Sigmoid colon (tissue), 7 donors: ENCODE data around the gene MORC2. TPM values are rescaled to one million over a fixed set of nuclear protein-coding genes. Genes with fewer than 3 reads are reported as not detected.
A peak's percentile ranks its signal among the peaks of the same experiment; 100 is the strongest.

Experiments
- DNase-seq: peaks from one replicate; pipeline ENCODE4 v3.0.0-alpha.2; 2019
- H3K27ac ChIP-seq, 4 donors: fragments of 200-600 bp; sonication (generic); one replicate each; pipeline ENCODE4 v1.5.1; 2016 to 2019; ENCODE audit warnings: mild to moderate bottlenecking in 1 of 4
- H3K27me3 ChIP-seq, 3 donors: fragments of 200-600 bp; sonication (generic); one replicate each; pipeline ENCODE4 v1.5.1; 2019; ENCODE audit warnings: mild to moderate bottlenecking in 1 of 3
- H3K36me3 ChIP-seq, 4 donors: fragments of 200-600 bp; sonication (generic); one replicate each; pipeline ENCODE4 v1.5.1; 2016 to 2019
- H3K4me1 ChIP-seq, 4 donors: fragments of 200-600 bp; sonication (generic); one replicate each; pipeline ENCODE4 v1.5.1; 2017 to 2019
- H3K4me3 ChIP-seq, 4 donors: fragments of 200-600 bp; sonication (generic); one replicate each; pipeline ENCODE4 v1.5.1; 2017 to 2019; ENCODE audit warnings: mild to moderate bottlenecking in 2 of 4, moderate library complexity in 1 of 4
- H3K9me3 ChIP-seq, 4 donors: fragments of 200-600 bp in 3 of 4; sonication (generic) in 3 of 4; one replicate each; pipeline versions ENCODE4 v1.5.1 to v1.6.1; 2013 to 2019
- EP300 ChIP-seq, 4 donors: sonication (generic); formaldehyde crosslinking; IDR thresholded peaks; one replicate each; pipeline ENCODE4 v1.6.1; 2017; ENCODE audit warnings: antibody characterized with exemption in 4 of 4
- POLR2A ChIP-seq, 2 donors: fragments of 450-650 bp; IDR thresholded peaks; one replicate each; pipeline ENCODE4 v1.6.1; 2016; ENCODE audit warnings: antibody characterized with exemption in 2 of 2, mild to moderate bottlenecking in 2 of 2, moderate library complexity in 2 of 2
- POLR2AphosphoS5 ChIP-seq, 4 donors: sonication (generic); formaldehyde crosslinking; IDR thresholded peaks; one replicate each; pipeline ENCODE4 v1.6.1; 2017; ENCODE audit warnings: antibody characterized with exemption in 4 of 4
- WGBS, 2 donors: extraction: QIAGEN DNeasy Blood & Tissue Kit; methylation state at CpG; one replicate each; pipeline ENCODE4 v1.1.7; 2013; 5-methylcytosine and 5-hydroxymethylcytosine counted together
- intact Hi-C: fragments of 100-400 bp; cut with DNase I; formaldehyde crosslinking; loops from one replicate; pipeline ENCODE4 v1.15.1; 2023
- polyA plus RNA-seq, 3 donors: library from polyadenylated mRNA; stranded (reverse); fragments of 200-250 nt; gene quantifications; one replicate each; pipeline ENCODE4 v1.2.3, GENCODE V29; 2013
- total RNA-seq, 4 donors: library from RNA; depleted of rRNA; stranded (reverse); fragments of >200 nt; gene quantifications; one replicate each; pipeline ENCODE4 v1.1.0, GENCODE V29; 2016
- TF ChIP-seq, protein P1 (sequence below), 4 experiments: fragments of 450-650 bp in 3 of 4; fragments of 200-600 bp in 1 of 4; IDR thresholded peaks; one replicate each; pipeline ENCODE4 v1.5.1; 2016 to 2019; ENCODE audit warnings: antibody characterized with exemption in 4 of 4, mild to moderate bottlenecking in 3 of 4, moderate library complexity in 2 of 4
- donor health status: healthy with polysubstance abuse.
- donor health status: Bipolar disorder and iron deficiency.
- donor health status: healthy.

The MORC2 gene
- total and polyA plus RNA-seq, 7 donors: 4.6 to 42.1 (median 15.0) TPM

DNA sequence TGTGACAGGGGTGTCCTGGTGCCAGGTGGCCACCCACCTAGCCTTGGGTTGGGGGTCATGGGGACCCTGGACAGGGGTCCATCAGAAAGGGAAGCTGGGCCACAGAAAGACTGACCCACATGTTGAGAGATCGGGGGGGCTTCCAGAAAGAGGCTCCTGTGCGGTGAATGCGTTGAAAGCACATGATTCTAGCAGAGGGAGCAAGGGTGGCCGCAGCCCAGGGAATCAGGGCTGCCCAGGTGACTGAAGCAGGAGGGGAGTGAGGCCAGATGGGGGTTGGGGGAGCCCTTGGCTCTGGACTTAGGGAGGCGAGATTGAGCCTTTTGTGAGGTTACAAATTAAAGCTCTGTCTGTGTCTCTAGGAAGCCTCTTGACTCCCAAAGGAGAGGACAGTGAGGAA lies 80.7 kb downstream of the MORC2 start:
- Histone ChIP-seq H3K4me3 (no peak overlapping the region), H3K4me1 (no peaks in the 10 kb centered on the region), H3K9me3 (no peaks in the 10 kb centered on the region), H3K36me3 (peaks cover 0 to 8% (median 0%) of the 10 kb centered on the region in 4 donors), H3K27me3 (no peaks in the 10 kb centered on the region), H3K27ac (no peak overlapping the region)
- TF ChIP-seq POLR2A (IDR thresholded peaks at IDR 0.05) (no peak), POLR2AphosphoS5 (IDR thresholded peaks at IDR 0.05) (no peak), EP300 (IDR thresholded peaks at IDR 0.05) (no peak)
- TF ChIP-seq, protein P1, sequence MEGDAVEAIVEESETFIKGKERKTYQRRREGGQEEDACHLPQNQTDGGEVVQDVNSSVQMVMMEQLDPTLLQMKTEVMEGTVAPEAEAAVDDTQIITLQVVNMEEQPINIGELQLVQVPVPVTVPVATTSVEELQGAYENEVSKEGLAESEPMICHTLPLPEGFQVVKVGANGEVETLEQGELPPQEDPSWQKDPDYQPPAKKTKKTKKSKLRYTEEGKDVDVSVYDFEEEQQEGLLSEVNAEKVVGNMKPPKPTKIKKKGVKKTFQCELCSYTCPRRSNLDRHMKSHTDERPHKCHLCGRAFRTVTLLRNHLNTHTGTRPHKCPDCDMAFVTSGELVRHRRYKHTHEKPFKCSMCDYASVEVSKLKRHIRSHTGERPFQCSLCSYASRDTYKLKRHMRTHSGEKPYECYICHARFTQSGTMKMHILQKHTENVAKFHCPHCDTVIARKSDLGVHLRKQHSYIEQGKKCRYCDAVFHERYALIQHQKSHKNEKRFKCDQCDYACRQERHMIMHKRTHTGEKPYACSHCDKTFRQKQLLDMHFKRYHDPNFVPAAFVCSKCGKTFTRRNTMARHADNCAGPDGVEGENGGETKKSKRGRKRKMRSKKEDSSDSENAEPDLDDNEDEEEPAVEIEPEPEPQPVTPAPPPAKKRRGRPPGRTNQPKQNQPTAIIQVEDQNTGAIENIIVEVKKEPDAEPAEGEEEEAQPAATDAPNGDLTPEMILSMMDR (IDR thresholded peaks at IDR 0.05): no peak
- 88 to 97% methylated on average over 5 of the region's 5 CpGs for WGBS, 2 donors
- intact Hi-C loops: no loop called here
- DNase-seq: no peak

DNA sequence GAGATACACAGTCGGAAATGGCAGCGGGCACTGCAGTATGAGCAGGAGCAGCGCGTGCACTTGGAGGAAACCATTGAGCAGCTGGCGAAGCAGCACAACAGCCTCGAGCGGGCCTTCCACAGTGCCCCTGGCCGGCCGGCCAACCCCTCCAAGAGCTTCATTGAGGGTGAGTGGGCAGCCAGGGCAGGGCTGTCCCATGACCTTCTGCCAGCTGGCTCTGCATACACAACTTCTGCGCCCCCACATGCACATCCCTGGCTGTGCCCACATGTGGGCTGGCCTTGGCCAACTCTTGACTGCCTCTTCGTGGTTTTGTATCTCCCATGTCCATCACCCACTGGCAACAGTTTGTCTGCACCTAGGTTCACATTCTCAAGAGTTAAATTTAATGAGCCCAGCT lies 81.1 kb downstream of the MORC2 start:
- Histone ChIP-seq H3K36me3 (peaks cover 0 to 8% (median 0%) of the 10 kb centered on the region in 4 donors), H3K4me1 (no peaks in the 10 kb centered on the region), H3K27me3 (no peaks in the 10 kb centered on the region), H3K4me3 (no peak overlapping the region), H3K9me3 (no peaks in the 10 kb centered on the region), H3K27ac (no peak overlapping the region)
- WGBS, 2 donors: 94 to 96% methylated on average over 11 of the region's 11 CpGs
- TF ChIP-seq POLR2AphosphoS5 (IDR thresholded peaks at IDR 0.05): no peak
- no peak for TF ChIP-seq EP300 (IDR thresholded peaks at IDR 0.05)
- TF ChIP-seq, protein P1 (IDR thresholded peaks at IDR 0.05): no peak
- TF ChIP-seq POLR2A (IDR thresholded peaks at IDR 0.05): no peak
- DNase-seq: peak; percentile 51
- intact Hi-C loops: no loop called here

DNA sequence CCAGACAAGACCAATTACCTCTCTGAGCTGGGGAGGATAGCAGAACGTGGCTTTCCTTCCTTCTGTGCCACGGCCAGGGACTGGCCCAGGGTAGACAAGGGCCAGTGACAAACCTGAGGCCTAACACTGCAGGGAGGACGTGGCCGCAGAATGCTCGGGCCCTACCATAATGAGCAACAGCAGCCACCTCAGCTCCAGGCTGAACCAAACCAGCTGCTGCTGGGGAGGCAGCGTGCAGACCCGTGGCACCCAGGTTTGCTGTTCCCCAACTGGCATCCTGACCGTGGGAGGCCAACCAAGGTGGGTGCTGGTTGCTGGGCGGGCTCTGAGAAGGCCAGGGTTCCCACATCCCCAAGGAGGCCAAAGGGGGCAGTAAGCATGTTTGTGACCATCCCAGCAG lies 83.0 kb downstream of the MORC2 start:
- Histone ChIP-seq H3K36me3 (peaks cover 0 to 8% (median 0%) of the 10 kb centered on the region in 4 donors), H3K4me3 (no peak overlapping the region), H3K27ac (no peak overlapping the region), H3K9me3 (no peaks in the 10 kb centered on the region), H3K4me1 (no peaks in the 10 kb centered on the region), H3K27me3 (no peaks in the 10 kb centered on the region)
- WGBS, 2 donors: 93 to 95% methylated on average over 9 of the region's 9 CpGs
- DNase-seq: peak; percentile 41
- intact Hi-C loops: no loop called here
- TF ChIP-seq EP300 (IDR thresholded peaks at IDR 0.05) (no peak), POLR2A (IDR thresholded peaks at IDR 0.05) (no peak), POLR2AphosphoS5 (IDR thresholded peaks at IDR 0.05) (no peak)
- TF ChIP-seq, protein P1 (IDR thresholded peaks at IDR 0.05): no peak

DNA sequence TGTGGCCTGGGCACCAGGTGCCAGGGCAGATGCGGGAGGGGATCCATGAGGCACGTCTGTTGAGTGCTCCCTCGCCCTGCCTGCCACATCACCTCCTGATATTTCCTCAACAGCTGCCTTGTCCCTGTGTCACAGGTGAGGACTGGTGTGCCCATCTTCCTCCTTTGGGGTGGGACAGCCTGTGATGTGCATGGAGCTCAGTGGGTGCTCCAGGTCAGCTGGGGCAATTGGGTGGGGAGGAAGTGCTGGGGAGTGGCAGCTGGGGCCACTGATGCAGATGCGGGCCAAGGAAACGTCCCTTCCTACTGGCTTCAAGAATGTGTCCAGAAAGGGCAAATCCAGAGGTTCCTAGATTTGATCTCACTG lies 83.6 kb downstream of the MORC2 start:
- WGBS, 2 donors: 82 to 86% methylated on average over 5 of the region's 5 CpGs
- Histone ChIP-seq H3K4me3 (no peak overlapping the region), H3K9me3 (no peaks in the 10 kb centered on the region), H3K27ac (no peak overlapping the region), H3K27me3 (no peaks in the 10 kb centered on the region), H3K36me3 (peaks cover 0 to 8% (median 0%) of the 10 kb centered on the region in 4 donors), H3K4me1 (no peaks in the 10 kb centered on the region)
- intact Hi-C loops: no loop called here
- peak; percentile 25 for DNase-seq
- TF ChIP-seq, protein P1 (IDR thresholded peaks at IDR 0.05): no peak
- TF ChIP-seq POLR2A (IDR thresholded peaks at IDR 0.05) (no peak), POLR2AphosphoS5 (IDR thresholded peaks at IDR 0.05) (no peak), EP300 (IDR thresholded peaks at IDR 0.05) (no peak)
